BLaER1 (cell line): ENCODE measurements around the gene OR1F1.

Source experiments
- H3K27ac ChIP-seq: shearing (Covaris generic); formaldehyde crosslinking; 2 replicates; pipeline ENCODE4 v1.8.1; 2022
- H3K27me3 ChIP-seq: shearing (Covaris generic); formaldehyde crosslinking; 2 replicates; pipeline ENCODE4 v1.8.1; 2022
- H3K36me3 ChIP-seq: shearing (Covaris generic); formaldehyde crosslinking; 2 replicates; pipeline ENCODE4 v1.8.1; 2022
- H3K4me1 ChIP-seq: shearing (Covaris generic); formaldehyde crosslinking; 2 replicates; pipeline ENCODE4 v1.8.1; 2022
- H3K4me2 ChIP-seq: shearing (Covaris generic); formaldehyde crosslinking; 2 replicates; pipeline ENCODE4 v1.8.1; 2022
- H3K4me3 ChIP-seq: shearing (Covaris generic); formaldehyde crosslinking; 2 replicates; pipeline ENCODE4 v1.8.1; 2022
- H3K9ac ChIP-seq: shearing (Covaris generic); formaldehyde crosslinking; 2 replicates; pipeline ENCODE4 v1.8.1; 2022
- H3K9me3 ChIP-seq: shearing (Covaris generic); formaldehyde crosslinking; 2 replicates; pipeline ENCODE4 v1.8.1; 2022
- H4K20me1 ChIP-seq: shearing (Covaris generic); formaldehyde crosslinking; 2 replicates; pipeline ENCODE4 v1.8.1; 2022
- Cebpa-rat ChIP-seq: shearing (Covaris generic); IDR thresholded peaks from 2 replicates; pipeline ENCODE4 v1.8.1; 2022

OR1F1 gene

GRCh38 chr16:3183445-3184139, 4.4 kb upstream of the OR1F1 start:
- no peak overlapping the region for H3K9ac ChIP-seq
- H3K4me2 ChIP-seq, result no peak overlapping the region
- H3K27me3 ChIP-seq, result peaks cover 94% of the 10 kb centered on the region
- no peaks in the 10 kb centered on the region for H3K4me1 ChIP-seq
- peaks cover 74% of the 10 kb centered on the region for H3K9me3 ChIP-seq
- TF ChIP-seq Cebpa-rat, result no peak
- H3K27ac ChIP-seq, result no peak overlapping the region
- H4K20me1 ChIP-seq, result no peaks in the 10 kb centered on the region
- peak overlapping the region; percentile 51 for H3K4me3 ChIP-seq
- H3K36me3 ChIP-seq, result peaks cover 10% of the 10 kb centered on the region; the same call in 1 of the 2 replicates

GRCh38 chr16:3186946-3187690, 886 bp upstream of the OR1F1 start:
- Histone ChIP-seq H4K20me1 (no peaks in the 10 kb centered on the region), H3K4me1 (no peaks in the 10 kb centered on the region), H3K4me3 (no peak overlapping the region), H3K9ac (no peak overlapping the region), H3K4me2 (no peak overlapping the region), H3K27ac (no peak overlapping the region), H3K9me3 (peaks cover 91% of the 10 kb centered on the region), H3K27me3 (peaks cover 96% of the 10 kb centered on the region), H3K36me3 (peaks cover 10% of the 10 kb centered on the region; the same call in 1 of the 2 replicates)
- no peak for TF ChIP-seq Cebpa-rat

GRCh38 chr16:3188675-3188924, 596 bp downstream of the OR1F1 start:
- H3K27me3 ChIP-seq, result peaks cover 81% of the 10 kb centered on the region
- H3K4me1 ChIP-seq, result no peaks in the 10 kb centered on the region
- peak overlapping the region; percentile 31; the same call in 1 of the 2 replicates for H3K4me3 ChIP-seq
- H3K9me3 ChIP-seq, result peaks cover 91% of the 10 kb centered on the region
- no peak overlapping the region for H3K27ac ChIP-seq
- no peaks in the 10 kb centered on the region for H4K20me1 ChIP-seq
- H3K9ac ChIP-seq, result no peak overlapping the region
- TF ChIP-seq Cebpa-rat, result no peak
- H3K4me2 ChIP-seq, result no peak overlapping the region
- peaks cover under 1% of the 10 kb centered on the region; the same call in 1 of the 2 replicates for H3K36me3 ChIP-seq

GRCh38 chr16:3188925-3189825, 1.2 kb downstream of the OR1F1 start:
- Histone ChIP-seq H3K36me3 (no peaks in the 10 kb centered on the region), H3K27ac (no peak overlapping the region), H3K9ac (no peak overlapping the region)

GRCh38 chr16:3189869-3190268, 1.9 kb downstream of the OR1F1 start:
- Histone ChIP-seq H3K27me3 (peaks cover 69% of the 10 kb centered on the region), H3K4me3 (no peak overlapping the region; the same call in 1 of the 2 replicates), H3K9me3 (peaks cover 82% of the 10 kb centered on the region), H4K20me1 (no peaks in the 10 kb centered on the region), H3K36me3 (no peaks in the 10 kb centered on the region), H3K4me2 (no peak overlapping the region), H3K27ac (no peak overlapping the region), H3K9ac (no peak overlapping the region), H3K4me1 (no peaks in the 10 kb centered on the region)
- no peak for TF ChIP-seq Cebpa-rat

More at GRCh38 chr16:3188925-3189825, 1.2 kb downstream of the OR1F1 start:
- no peaks in the 10 kb centered on the region for H4K20me1 ChIP-seq
- TF ChIP-seq Cebpa-rat, result no peak
- no peak overlapping the region for H3K4me2 ChIP-seq
- peaks cover 89% of the 10 kb centered on the region for H3K9me3 ChIP-seq
- peaks cover 75% of the 10 kb centered on the region for H3K27me3 ChIP-seq
- H3K4me1 ChIP-seq, result no peaks in the 10 kb centered on the region
- H3K4me3 ChIP-seq, result peak overlapping the region; percentile 31; the same call in 1 of the 2 replicates

- Histone ChIP-seq H4K20me1 (no peaks in the 10 kb centered on the region), H3K9me3 (peaks cover 78% of the 10 kb centered on the region), H3K27ac (no peak overlapping the region), H3K4me2 (no peak overlapping the region), H3K27me3 (peaks cover 62% of the 10 kb centered on the region), H3K9ac (no peak overlapping the region), H3K4me3 (no peak overlapping the region), H3K36me3 (no peaks in the 10 kb centered on the region), H3K4me1 (no peaks in the 10 kb centered on the region)
- no peak for TF ChIP-seq Cebpa-rat
Observed at GRCh38 chr16:3190949-3191353, 2.9 kb downstream of the OR1F1 start.

- no peak overlapping the region for H3K27ac ChIP-seq
- peaks cover 57% of the 10 kb centered on the region for H3K27me3 ChIP-seq
- H4K20me1 ChIP-seq, result no peaks in the 10 kb centered on the region
- peaks cover 65% of the 10 kb centered on the region for H3K9me3 ChIP-seq
- TF ChIP-seq Cebpa-rat, result no peak
- no peak overlapping the region for H3K4me2 ChIP-seq
- no peaks in the 10 kb centered on the region for H3K4me1 ChIP-seq
- no peaks in the 10 kb centered on the region for H3K36me3 ChIP-seq
- H3K4me3 ChIP-seq, result no peak overlapping the region
- no peak overlapping the region for H3K9ac ChIP-seq
Observed at GRCh38 chr16:3192476-3193019, 4.5 kb downstream of the OR1F1 start.

GRCh38 chr16:3193221-3194212, 5.5 kb downstream of the OR1F1 start:
- H3K27ac ChIP-seq, result no peak overlapping the region
- H3K9ac ChIP-seq, result no peak overlapping the region
- peaks cover 55% of the 10 kb centered on the region for H3K9me3 ChIP-seq
- no peak overlapping the region for H3K4me3 ChIP-seq
- H4K20me1 ChIP-seq, result no peaks in the 10 kb centered on the region
- TF ChIP-seq Cebpa-rat, result no peak
- no peaks in the 10 kb centered on the region for H3K36me3 ChIP-seq
- no peak overlapping the region for H3K4me2 ChIP-seq
- no peaks in the 10 kb centered on the region for H3K4me1 ChIP-seq
- peaks cover 54% of the 10 kb centered on the region for H3K27me3 ChIP-seq

- Histone ChIP-seq H3K27ac (no peak overlapping the region), H3K4me2 (no peak overlapping the region), H3K4me1 (no peaks in the 10 kb centered on the region), H3K9ac (no peak overlapping the region), H4K20me1 (no peaks in the 10 kb centered on the region), H3K27me3 (peaks cover 43% of the 10 kb centered on the region), H3K4me3 (no peak overlapping the region), H3K36me3 (no peaks in the 10 kb centered on the region), H3K9me3 (peaks cover 42% of the 10 kb centered on the region)
- TF ChIP-seq Cebpa-rat, result no peak
Observed at GRCh38 chr16:3194792-3195191, 6.8 kb downstream of the OR1F1 start.
